Right renal cortex interstitium (tissue), 3 donors: Measurements from ENCODE around the gene MIPOL1. TPM values are rescaled to one million over a fixed set of nuclear protein-coding genes. Genes with fewer than 3 reads are reported as not detected.

Experiments
- DNase-seq, 3 donors: peaks; one replicate each; pipeline ENCODE4 v3.0.0-alpha.2; 2013; ENCODE audit warnings: low read depth in 3 of 3, low spot score in 2 of 3
- polyA plus RNA-seq, 3 donors: library from polyadenylated mRNA; unstranded; fragments of 120-200 nt; gene quantifications; one replicate each; pipeline ENCODE4 v1.2.1, GENCODE V29; 2013; ENCODE audit not compliant: insufficient read length in 3 of 3

Gene MIPOL1
- polyA plus RNA-seq, 3 donors: 9.6 to 14.1 (median 11.4) TPM

DNA sequence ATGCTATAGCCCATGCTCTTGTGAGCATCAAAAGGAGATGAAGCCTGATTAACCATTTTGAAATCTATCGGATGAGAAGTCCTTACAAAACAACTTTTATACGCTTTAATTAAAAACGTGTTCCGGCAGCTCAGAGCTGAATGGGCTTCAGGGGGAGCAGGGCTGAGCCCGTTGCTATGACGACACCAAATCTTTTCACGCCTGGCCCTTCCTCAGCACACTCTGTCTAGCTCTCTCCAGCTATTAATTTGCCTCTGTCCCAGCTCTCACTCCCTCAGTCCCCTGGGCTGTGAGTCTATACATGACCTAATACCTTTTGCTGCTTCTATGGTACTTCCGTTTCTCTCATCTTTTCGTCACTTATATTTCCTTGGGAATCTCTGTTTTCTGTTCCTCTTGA lies 381.5 kb downstream of the MIPOL1 start:
- no peak for DNase-seq

DNA sequence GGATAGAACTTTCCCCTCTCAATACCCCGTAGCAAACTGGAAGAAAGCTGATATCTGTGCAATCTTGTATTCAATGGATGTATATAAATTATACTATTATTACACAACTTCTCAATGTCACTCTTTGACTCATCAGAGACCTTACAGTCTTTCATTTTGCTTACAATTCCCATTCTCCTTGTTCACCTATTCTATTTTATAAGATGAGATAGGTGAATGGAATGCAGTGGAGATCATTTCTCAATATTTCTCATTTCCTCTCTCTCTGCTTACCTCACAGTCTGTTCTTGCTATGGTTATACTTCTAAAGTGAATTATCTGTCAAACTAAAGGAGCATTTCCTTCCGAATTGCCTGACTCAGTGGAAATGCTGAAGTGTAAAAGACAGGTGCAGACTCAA lies 382.4 kb downstream of the MIPOL1 start:
- DNase-seq: no peak

- DNase-seq: no peak
These were observed 385.8 kb downstream of the MIPOL1 start for GRCh38 chr14:37583358-37584210.

DNA sequence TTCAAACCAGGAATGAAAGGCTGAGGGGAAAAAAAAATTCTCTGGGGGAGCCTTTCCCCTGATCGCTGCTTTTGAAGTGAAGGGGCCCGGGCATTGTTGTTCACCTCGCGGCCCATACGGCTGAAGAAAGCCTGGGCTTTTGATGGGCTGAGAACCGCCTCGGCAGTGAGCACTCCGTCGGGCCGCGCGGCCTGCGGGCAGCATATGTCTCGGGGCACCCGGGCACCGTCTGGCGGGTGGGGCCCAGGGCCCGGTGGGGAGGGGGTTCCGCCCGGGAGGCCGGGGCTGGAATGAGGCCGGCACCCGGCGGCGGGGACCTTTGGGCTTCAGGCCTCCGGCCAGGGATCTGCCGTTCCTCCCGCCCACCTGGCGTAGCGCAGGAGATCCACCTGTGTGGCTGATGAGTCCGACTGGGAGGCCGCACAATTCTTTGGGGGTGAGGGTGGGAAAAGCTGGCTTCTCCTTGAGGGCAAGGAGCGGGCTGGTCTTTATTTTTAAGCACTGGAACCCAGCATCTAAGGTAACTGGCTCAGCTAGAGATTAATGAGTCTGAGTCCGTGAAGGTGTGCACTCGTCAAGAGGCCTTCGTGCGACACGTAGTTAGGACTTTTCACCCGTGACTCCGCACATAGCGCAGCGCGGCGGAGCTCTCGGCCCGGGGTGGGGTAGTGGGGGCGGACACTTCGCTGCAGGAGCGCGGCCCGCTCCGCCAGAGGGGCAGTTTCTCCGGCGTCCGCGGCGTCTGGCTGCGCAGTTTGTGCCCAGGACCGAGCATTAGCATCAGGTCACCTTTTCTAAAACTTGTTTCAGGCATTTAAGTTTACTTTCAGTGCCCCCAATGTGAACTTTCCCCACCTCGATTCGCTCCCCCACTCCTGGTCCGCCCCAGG lies 386.7 kb downstream of the MIPOL1 start:
- no peak for DNase-seq

DNA sequence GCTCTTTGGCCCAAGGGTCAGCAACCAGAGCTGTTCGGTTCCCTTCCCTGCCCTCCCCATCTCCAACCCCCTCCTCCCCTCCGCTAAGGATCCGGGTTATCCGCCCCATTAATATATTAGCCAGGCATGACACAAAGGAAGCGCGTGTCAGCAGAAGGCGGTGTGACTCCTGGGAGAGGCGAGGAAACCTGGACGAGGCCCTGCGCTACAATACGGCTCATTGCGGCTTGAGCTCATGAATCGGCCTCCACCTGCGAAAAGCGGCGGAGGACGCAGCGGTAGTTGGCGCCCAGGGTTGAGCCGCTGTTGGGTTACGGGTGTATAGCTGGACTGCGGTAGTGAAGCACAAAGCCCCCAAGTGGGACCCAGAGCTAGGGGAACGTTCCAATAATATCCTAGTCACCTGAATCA lies 387.4 kb downstream of the MIPOL1 start:
- no peak for DNase-seq

GRCh38 chr14:37585971-37586796 lies 388.4 kb downstream of the MIPOL1 start:
- DNase-seq: no peak

DNA sequence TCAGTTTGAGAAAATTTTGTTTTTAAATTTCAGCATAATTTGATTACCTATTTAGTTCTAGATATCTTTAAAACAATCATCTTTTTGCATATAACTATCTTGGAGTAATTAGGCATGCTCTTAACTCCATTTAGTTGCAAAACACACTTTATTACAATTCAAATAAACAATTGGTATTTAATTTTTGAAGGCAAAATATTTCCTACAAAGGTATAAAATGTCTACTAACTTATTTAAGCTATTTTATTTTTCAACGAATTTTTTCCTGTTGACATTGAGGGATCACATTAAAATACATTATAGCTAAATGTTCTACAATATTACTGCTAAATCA lies 389.0 kb downstream of the MIPOL1 start:
- DNase-seq: no peak

GRCh38 chr14:37587131-37587803 lies 389.5 kb downstream of the MIPOL1 start:
- no peak for DNase-seq

DNA sequence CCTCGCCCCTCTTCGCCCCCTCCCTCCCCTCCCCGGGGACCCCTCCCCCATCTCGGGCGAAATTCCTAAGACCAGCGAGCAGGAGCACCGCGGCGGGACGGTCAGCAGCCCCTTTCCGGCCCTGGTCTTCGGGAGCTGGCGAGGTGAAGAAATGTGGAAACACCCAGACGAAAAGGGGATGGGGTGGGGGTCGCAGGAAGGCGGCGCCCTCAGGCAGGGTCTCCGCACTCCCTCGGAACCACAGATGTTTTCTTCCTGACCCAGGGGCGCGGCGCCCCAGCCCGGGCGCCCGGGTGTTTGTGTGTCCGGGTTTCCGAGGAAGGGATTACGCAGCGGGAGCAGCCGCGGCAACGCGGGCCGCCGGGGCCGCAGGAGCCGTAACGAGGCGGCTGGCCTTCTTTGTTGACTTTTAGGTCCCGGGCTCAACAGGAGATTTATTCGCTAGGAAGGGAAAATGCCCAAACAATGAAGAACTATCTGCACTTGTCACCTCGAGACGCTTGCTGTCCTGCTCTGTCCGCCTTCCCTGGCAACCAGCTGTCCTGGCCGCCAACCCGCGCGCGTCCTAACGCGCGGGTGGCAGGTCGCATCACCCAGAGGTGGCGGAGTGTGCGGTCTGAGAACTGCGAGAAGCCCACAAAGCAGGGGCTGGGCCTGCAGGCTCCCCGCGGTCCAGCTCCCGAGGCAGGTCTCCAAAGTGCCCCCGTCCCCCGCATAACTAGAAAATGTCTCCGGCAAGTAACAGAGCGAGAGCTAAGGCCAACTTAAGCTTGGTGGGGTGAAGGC lies 390.3 kb downstream of the MIPOL1 start:
- no peak for DNase-seq

- DNase-seq: no peak
These were observed 390.9 kb downstream of the MIPOL1 start for GRCh38 chr14:37588667-37588955.

DNA sequence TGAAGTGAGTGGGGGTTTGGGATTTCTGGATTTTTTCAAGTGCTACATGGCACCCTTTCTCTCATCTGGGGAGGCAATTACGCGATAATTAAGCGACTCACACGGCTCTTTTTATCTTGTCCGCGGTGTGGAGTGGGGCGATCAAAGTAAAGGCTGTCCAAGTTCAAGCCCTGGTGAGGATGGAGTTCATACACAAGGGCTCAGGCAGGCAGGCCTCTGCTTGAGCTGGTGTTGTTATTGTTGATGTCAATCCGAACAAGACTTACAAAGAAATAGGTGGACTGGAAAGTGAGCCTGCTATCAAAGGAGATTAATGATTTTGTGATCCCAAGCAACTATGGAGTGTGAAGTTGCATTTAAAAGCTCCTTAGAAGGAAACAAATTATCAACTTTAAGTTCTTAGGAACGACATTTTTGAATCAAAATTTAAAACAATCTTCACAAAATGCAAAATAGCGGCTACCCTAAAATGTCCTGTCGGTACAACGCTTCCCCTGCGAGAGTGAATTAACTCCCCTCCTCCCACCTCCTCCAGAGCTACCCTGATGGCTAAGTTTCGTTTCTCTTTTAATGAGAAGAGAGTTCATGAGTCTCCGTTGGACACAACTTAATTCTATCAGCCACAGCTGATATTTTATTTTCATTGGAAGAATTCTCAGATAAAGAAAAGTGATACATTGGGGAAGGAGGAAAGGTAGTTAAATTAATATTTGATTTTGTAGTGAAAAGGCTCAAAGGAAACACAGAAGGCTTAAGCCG lies 391.4 kb downstream of the MIPOL1 start:
- no peak for DNase-seq

GRCh38 chr14:37589715-37590427 lies 392.1 kb downstream of the MIPOL1 start:
- DNase-seq: no peak

DNA sequence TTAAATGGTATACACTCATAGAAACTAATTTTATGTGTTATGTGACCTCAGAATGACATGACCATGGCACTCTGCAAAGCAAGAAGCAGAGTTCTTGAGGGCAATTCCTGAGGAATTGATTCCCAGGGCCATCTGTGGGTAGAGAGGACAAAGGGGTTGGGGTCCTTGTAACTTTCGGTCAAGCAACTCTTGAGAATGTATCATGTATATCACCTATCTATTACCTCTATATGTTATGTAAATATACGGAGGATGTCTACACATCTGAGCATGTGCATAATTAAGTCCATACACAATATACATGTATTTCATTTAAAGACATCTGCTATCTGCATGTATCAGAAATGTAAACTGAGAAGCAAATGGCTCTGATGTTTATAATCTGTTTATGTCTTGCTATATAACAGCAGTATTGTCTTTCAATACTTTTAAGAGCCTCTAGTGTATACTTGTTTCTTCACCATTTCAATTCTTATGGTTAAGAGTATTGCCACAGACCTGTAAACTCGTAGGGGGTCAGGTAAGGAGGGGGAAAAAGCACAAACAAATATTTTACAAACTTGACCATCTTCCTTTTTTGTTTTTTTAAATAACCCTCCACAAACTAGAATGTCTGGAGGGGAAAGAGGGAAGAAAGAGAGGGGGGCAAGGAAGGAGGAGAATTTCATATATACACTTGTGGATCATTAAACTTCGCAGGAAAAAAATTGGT lies 392.8 kb downstream of the MIPOL1 start:
- DNase-seq: no peak

GRCh38 chr14:37591311-37591940 lies 393.7 kb downstream of the MIPOL1 start:
- DNase-seq: no peak

DNA sequence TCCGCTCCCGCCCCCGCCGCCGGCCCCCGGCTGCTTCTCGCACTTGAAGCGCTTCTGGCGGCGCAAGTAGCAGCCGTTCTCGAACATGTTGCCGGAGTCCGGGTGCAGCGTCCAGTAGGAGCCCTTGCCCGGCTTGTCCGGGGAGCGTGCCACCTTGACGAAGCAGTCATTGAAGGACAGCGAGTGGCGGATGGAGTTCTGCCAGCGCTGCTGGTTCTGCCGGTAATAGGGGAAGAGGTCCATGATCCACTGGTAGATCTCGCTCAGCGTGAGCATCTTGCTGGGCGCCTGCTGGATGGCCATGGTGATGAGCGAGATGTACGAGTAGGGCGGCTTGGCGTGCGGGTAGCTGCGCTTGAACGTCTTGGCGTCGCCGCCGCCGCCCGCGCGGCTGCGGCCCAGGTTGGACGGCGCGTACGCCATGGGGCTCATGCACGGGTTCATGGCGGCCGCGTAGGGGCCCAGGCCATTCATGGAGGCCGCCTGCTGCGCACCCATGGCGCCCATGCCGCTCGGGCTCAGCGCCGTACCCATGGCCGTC lies 394.3 kb downstream of the MIPOL1 start:
- no peak for DNase-seq

- no peak for DNase-seq
These were observed 395.0 kb downstream of the MIPOL1 start for GRCh38 chr14:37592482-37593408.
